Breast epithelium (tissue), 4 donors: Measurements from ENCODE around the gene MEIOSIN. TPM values are rescaled to one million over a fixed set of nuclear protein-coding genes. Genes with fewer than 3 reads are reported as not detected.

Source experiments
- DNase-seq, 2 donors: peaks; one replicate each; pipeline ENCODE4 v3.0.0-alpha.2; 2019; ENCODE audit warnings: low spot score in 2 of 2
- H3K27ac ChIP-seq, 2 donors: fragments of 200-600 bp; sonication (generic) in 1 of 2; one replicate each; pipeline ENCODE4 v1.5.1; 2016 to 2019; ENCODE audit warnings: mild to moderate bottlenecking in 1 of 2
- H3K27me3 ChIP-seq, 2 donors: fragments of 200-600 bp; sonication (generic) in 1 of 2; one replicate each; pipeline versions ENCODE4 v1.5.1 to v1.6.0; 2017 to 2019; ENCODE audit warnings: control low read depth in 1 of 2, mild to moderate bottlenecking in 1 of 2
- H3K36me3 ChIP-seq: fragments of 200-600 bp; one replicate; pipeline ENCODE4 v1.5.1; 2019
- H3K4me1 ChIP-seq, 2 donors: fragments of 200-600 bp; sonication (generic); one replicate each; pipeline ENCODE4 v1.5.1; 2016 to 2019; ENCODE audit warnings: control low read depth in 1 of 2
- H3K4me3 ChIP-seq, 3 donors: fragments of 200-600 bp; sonication (generic); 1 replicate in 2 of 3; 2 replicates in 1 of 3; pipeline ENCODE4 v1.5.1; 2016 to 2019; ENCODE audit warnings: mild to moderate bottlenecking in 3 of 3, moderate library complexity in 2 of 3
- H3K9me3 ChIP-seq, 2 donors: fragments of 200-600 bp; sonication (generic) in 1 of 2; one replicate each; pipeline ENCODE4 v1.5.1; 2016 to 2019; ENCODE audit warnings: control low read depth in 1 of 2
- CTCF ChIP-seq, 3 donors: fragments of 450-650 bp; IDR thresholded peaks; one replicate each; pipeline ENCODE4 v1.5.1; 2016 to 2017; ENCODE audit warnings: antibody characterized with exemption in 3 of 3, mild to moderate bottlenecking in 3 of 3, moderate library complexity in 3 of 3
- POLR2A ChIP-seq: fragments of 450-650 bp; IDR thresholded peaks from one replicate; pipeline ENCODE4 v1.6.1; 2016; ENCODE audit warnings: antibody characterized with exemption, mild to moderate bottlenecking, moderate library complexity
- POLR2AphosphoS5 ChIP-seq, 3 donors: sonication (generic); formaldehyde crosslinking; IDR thresholded peaks; one replicate each; pipeline ENCODE4 v1.6.1; 2017; ENCODE audit warnings: antibody characterized with exemption in 3 of 3
- intact Hi-C: fragments of 100-400 bp; cut with DNase I; formaldehyde crosslinking; loops from one replicate; pipeline ENCODE4 v1.15.1; 2023; ENCODE audit warnings: low total_unique reads
- total RNA-seq, 3 donors: library from RNA; depleted of rRNA; stranded (reverse); fragments of >200 nt; gene quantifications; one replicate each; pipeline ENCODE4 v1.1.0, GENCODE V29; 2016

Gene MEIOSIN
- total RNA-seq, 3 donors from 2014 or later: not detected

DNA sequence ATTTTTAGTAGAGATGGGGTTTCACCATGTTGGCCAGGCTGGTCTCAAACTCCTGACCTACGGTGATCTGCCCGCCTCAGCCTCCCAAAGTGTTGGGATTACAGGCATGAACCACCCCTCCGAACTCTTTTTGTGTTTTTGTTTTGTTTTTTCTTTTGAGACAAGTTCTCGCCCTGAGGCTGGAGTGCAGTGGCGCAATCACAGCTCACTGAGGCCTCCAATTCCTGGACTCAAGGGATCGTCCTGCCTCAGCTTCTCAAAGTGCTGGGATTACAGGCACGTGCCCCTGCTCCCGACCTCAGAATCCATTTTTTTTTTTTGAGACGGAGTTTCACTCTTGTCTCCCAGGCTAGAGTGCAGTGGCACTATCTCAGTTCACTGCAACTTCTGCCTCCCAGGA, 24.5 kb downstream of the MEIOSIN start:
- Histone ChIP-seq H3K4me3 (no peak overlapping the region), H3K27ac (no peak overlapping the region), H3K4me1 (no peaks in the 10 kb centered on the region), H3K27me3 (no peaks in the 10 kb centered on the region), H3K36me3 (no peaks in the 10 kb centered on the region), H3K9me3 (no peaks in the 10 kb centered on the region)
- DNase-seq: no peak
- intact Hi-C loops: no loop called here
- TF ChIP-seq POLR2AphosphoS5 (IDR thresholded peaks at IDR 0.05) (no peak), CTCF (IDR thresholded peaks at IDR 0.05) (no peak), POLR2A (no peak)

DNA sequence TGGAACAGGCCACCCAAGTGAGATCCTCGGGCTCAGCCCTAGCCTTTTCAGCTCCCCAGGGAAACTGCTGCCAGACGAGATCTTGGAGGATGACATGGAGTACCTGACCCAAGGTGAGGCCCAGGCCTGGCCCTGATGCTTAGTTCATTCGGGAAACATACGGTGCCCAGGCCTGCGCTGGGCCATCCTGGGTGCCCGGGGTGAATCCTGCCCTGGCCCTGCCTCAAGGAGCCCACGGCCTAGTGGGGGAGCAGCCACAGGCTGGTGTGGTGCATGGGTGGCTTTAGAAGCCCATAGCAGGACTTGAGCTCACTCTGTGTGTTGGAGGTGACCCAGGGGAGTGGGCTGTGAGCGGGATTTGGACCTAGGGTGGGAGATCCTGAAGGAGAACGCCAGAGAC, 25.7 kb downstream of the MEIOSIN start:
- no peaks in the 10 kb centered on the region for H3K36me3 ChIP-seq
- H3K27ac ChIP-seq: no peak overlapping the region
- H3K27me3 ChIP-seq: no peaks in the 10 kb centered on the region
- H3K4me3 ChIP-seq: no peak overlapping the region
- intact Hi-C loops: no loop called here
- no peaks in the 10 kb centered on the region for H3K4me1 ChIP-seq
- TF ChIP-seq CTCF (IDR thresholded peaks at IDR 0.05): no peak
- no peak for TF ChIP-seq POLR2A
- TF ChIP-seq POLR2AphosphoS5 (IDR thresholded peaks at IDR 0.05): no peak
- H3K9me3 ChIP-seq: no peaks in the 10 kb centered on the region
- DNase-seq: no peak

GRCh38 chr19:45761714-45762113, 28.5 kb downstream of the MEIOSIN start:
- no peak for DNase-seq
- no peak overlapping the region for H3K4me3 ChIP-seq
- peaks cover 6 to 12% of the 10 kb centered on the region in 2 donors for H3K4me1 ChIP-seq
- intact Hi-C loops: no loop called here
- H3K27ac ChIP-seq: no peak overlapping the region
- H3K27me3 ChIP-seq: no peaks in the 10 kb centered on the region
- no peak for TF ChIP-seq CTCF (IDR thresholded peaks at IDR 0.05)
- TF ChIP-seq POLR2AphosphoS5 (IDR thresholded peaks at IDR 0.05): no peak
- no peak for TF ChIP-seq POLR2A
- no peaks in the 10 kb centered on the region for H3K36me3 ChIP-seq
- H3K9me3 ChIP-seq: no peaks in the 10 kb centered on the region

DNA sequence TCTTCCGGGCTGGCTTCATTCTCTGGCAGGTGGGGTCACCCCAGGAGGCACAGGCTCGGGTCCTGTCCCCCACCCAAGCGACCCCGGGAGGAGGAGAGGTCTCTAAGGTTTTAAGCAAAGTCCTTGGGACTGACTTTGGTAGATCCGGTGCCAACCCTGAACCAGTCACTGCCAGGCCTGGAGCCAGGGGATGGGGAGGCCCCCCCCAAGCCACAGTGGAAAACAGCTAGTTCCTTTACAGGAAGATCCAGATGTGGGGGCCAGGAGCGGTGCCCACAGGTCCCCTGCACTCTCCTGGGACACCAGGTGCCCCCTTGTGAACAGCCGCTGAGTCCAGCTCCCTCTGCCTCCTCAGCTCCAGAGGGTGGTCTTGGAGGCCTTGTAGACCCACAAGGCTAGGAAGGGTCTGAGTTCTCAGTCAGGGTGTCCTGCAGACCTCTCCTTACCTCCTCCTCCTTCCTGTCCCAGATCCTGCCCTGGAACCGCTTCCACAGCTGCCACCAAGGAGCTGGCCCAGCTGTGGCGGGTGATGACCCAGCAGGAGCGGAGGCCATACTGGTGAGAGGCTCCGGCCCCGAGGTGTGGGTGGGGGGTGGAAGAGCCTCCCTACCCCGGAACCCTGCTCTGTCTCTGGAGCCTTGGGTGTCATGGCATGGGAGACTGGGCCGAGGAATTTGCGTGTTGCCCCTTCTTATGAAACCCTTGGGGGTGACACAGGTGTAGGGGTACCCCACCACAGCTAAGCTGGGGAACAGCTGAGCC, 29.8 kb downstream of the MEIOSIN start:
- Histone ChIP-seq H3K9me3 (no peaks in the 10 kb centered on the region), H3K27ac (peak overlapping the region in 1 of 2 donors; percentile 98), H3K4me3 (no peak overlapping the region), H3K36me3 (no peaks in the 10 kb centered on the region), H3K27me3 (no peaks in the 10 kb centered on the region), H3K4me1 (peaks cover 6 to 14% of the 10 kb centered on the region in 2 donors)
- no peak for DNase-seq
- intact Hi-C loops: no loop called here
- TF ChIP-seq CTCF (IDR thresholded peaks at IDR 0.05) (no peak), POLR2A (no peak), POLR2AphosphoS5 (IDR thresholded peaks at IDR 0.05) (no peak)

DNA sequence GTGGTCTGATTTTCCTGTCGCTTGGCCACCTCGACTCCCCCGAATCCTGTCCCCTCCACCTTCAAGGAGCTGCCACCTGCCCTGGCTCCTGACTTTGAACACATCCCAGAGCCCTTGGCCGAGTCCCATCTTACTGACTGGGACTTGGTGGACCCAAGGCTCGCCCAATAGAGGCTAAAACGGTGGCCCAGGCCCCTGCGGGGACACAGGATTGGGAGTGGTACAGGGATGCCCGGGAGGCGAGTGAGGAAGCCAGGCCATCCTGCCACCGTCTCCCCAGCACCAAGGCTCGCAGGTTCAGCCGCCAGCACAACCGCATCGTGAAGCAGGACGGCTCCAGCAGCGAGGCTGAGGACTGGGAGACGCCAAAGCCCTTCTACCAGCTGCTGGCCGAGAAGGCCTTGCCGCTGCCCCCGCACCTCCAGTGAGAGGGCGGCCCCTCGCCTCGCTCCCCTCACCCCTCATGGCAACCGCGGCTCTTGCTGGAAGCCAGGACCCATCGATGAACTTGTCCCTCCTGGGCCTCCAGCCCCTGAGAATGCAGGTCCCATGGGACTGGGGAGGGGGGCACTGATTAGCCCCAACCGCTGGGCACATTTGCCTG, 30.6 kb downstream of the MEIOSIN start:
- intact Hi-C loops: no loop called here
- no peak for DNase-seq
- Histone ChIP-seq H3K36me3 (no peaks in the 10 kb centered on the region), H3K4me1 (peaks cover 6 to 14% of the 10 kb centered on the region in 2 donors), H3K4me3 (peak overlapping the region in 1 of 3 donors; percentile 7), H3K27ac (peak overlapping the region in 1 of 2 donors; percentile 98), H3K9me3 (no peaks in the 10 kb centered on the region), H3K27me3 (no peaks in the 10 kb centered on the region)
- no peak for TF ChIP-seq CTCF (IDR thresholded peaks at IDR 0.05)
- TF ChIP-seq POLR2A: no peak
- TF ChIP-seq POLR2AphosphoS5 (IDR thresholded peaks at IDR 0.05): no peak
